HG03558 (cell line): ENCODE results near the gene PAFAH1B1.
"Not testable (repeated sequence)": the region's sequence is repeated elsewhere in the genome, so short reads cannot be mapped to it uniquely, and the experiment has no call there.

Source experiments
- ATAC-seq: cut with Tn5 transposase; IDR thresholded peaks from one replicate; pipeline ENCODE4 v1.9.1; 2021; ENCODE audit warnings: moderate number of reproducible peaks; ENCODE audit not compliant: unreplicated experiment; ENCODE audit errors: extremely low read depth

PAFAH1B1 gene

GRCh38 chr17:2593821-2594721 is 617 bp downstream of the PAFAH1B1 start:
- ATAC-seq: peak; percentile 10

- no peak for ATAC-seq
Observed at GRCh38 chr17:2594722-2595599, 1.5 kb downstream of the PAFAH1B1 start.

- no peak for ATAC-seq
Observed at GRCh38 chr17:2595716-2596115, 2.3 kb downstream of the PAFAH1B1 start.

GRCh38 chr17:2598166-2598565 is 4.7 kb downstream of the PAFAH1B1 start:
- ATAC-seq: no peak

GRCh38 chr17:2602597-2603017 is 9.2 kb downstream of the PAFAH1B1 start:
- ATAC-seq: no peak

- ATAC-seq: no peak
Observed at GRCh38 chr17:2608350-2608913, 15.0 kb downstream of the PAFAH1B1 start.

- no peak for ATAC-seq
Observed at GRCh38 chr17:2609091-2609490, 15.6 kb downstream of the PAFAH1B1 start.

GRCh38 chr17:2610195-2611175 is 17.0 kb downstream of the PAFAH1B1 start:
- no peak for ATAC-seq

- ATAC-seq: no peak
Observed at GRCh38 chr17:2611627-2612026, 18.2 kb downstream of the PAFAH1B1 start.

- no peak for ATAC-seq
Observed at GRCh38 chr17:2612630-2613029, 19.2 kb downstream of the PAFAH1B1 start.

GRCh38 chr17:2613089-2613808 is 19.8 kb downstream of the PAFAH1B1 start:
- no peak for ATAC-seq

- ATAC-seq: no peak
Observed at GRCh38 chr17:2615882-2616281, 22.4 kb downstream of the PAFAH1B1 start.

GRCh38 chr17:2621241-2621640 is 27.8 kb downstream of the PAFAH1B1 start:
- ATAC-seq: no peak

GRCh38 chr17:2621951-2622405 is 28.5 kb downstream of the PAFAH1B1 start:
- ATAC-seq: not testable (repeated sequence)

GRCh38 chr17:2622721-2623301 is 29.4 kb downstream of the PAFAH1B1 start:
- not testable (repeated sequence) for ATAC-seq

- ATAC-seq: no peak
Observed at GRCh38 chr17:2624292-2624731, 30.9 kb downstream of the PAFAH1B1 start.

- not testable (repeated sequence) for ATAC-seq
Observed at GRCh38 chr17:2626626-2627219, 33.3 kb downstream of the PAFAH1B1 start.

GRCh38 chr17:2628922-2629321 is 35.5 kb downstream of the PAFAH1B1 start:
- not testable (repeated sequence) for ATAC-seq
